WI38 (cell line): ENCODE measurements around the gene ERRFI1.
"Not testable (repeated sequence)": the region's sequence is repeated elsewhere in the genome, so short reads cannot be mapped to it uniquely, and the experiment has no call there.

Experiments
- H3K4me3 ChIP-seq: 2 replicates; pipeline ENCODE4 v1.5.1; 2011; ENCODE audit warnings: low read depth, mild to moderate bottlenecking, control low read depth, low read length
- CTCF ChIP-seq: IDR thresholded peaks from 2 replicates; pipeline ENCODE4 v1.5.1; 2012; ENCODE audit warnings: low read depth, mild to moderate bottlenecking, control low read depth, low read length

ERRFI1 gene

GRCh38 chr1:7971024-7971423 is 55.1 kb downstream of the ERRFI1 start:
- no peak overlapping the region for H3K4me3 ChIP-seq
- TF ChIP-seq CTCF = no peak

- no peak for TF ChIP-seq CTCF
- no peak overlapping the region for H3K4me3 ChIP-seq
Measured at GRCh38 chr1:7970246-7970645, 55.9 kb downstream of the ERRFI1 start.

- no peak overlapping the region for H3K4me3 ChIP-seq
- TF ChIP-seq CTCF = no peak
Measured at GRCh38 chr1:7967651-7968050, 58.5 kb downstream of the ERRFI1 start.

GRCh38 chr1:7967196-7967595 is 58.9 kb downstream of the ERRFI1 start:
- TF ChIP-seq CTCF = no peak
- no peak overlapping the region for H3K4me3 ChIP-seq

- H3K4me3 ChIP-seq = no peak overlapping the region
- no peak for TF ChIP-seq CTCF
Measured at GRCh38 chr1:7964476-7964875, 61.6 kb downstream of the ERRFI1 start.

- H3K4me3 ChIP-seq = not testable (repeated sequence)
Measured at GRCh38 chr1:7963841-7964240, 62.3 kb downstream of the ERRFI1 start.

GRCh38 chr1:7963378-7963730 is 62.8 kb downstream of the ERRFI1 start:
- H3K4me3 ChIP-seq = not testable (repeated sequence)

GRCh38 chr1:7962636-7963377 is 63.3 kb downstream of the ERRFI1 start:
- H3K4me3 ChIP-seq = peak overlapping the region; percentile 72
- TF ChIP-seq CTCF = no peak

GRCh38 chr1:7962014-7962335 is 64.1 kb downstream of the ERRFI1 start:
- peak overlapping the region; percentile 72 for H3K4me3 ChIP-seq
- no peak for TF ChIP-seq CTCF
